HEK293 (cell line): Measurements from ENCODE around the gene RBMS1.

ENCODE experiments used
- AEBP2 ChIP-seq: fragments of 450-650 bp; formaldehyde crosslinking; IDR thresholded peaks from 2 replicates; pipeline ENCODE4 v1.5.1; 2016; ENCODE audit warnings: missing biosample characterization, missing genetic modification characterization, borderline replicate concordance
- BCL6B ChIP-seq: fragments of 450-650 bp; formaldehyde crosslinking; IDR thresholded peaks from 2 replicates; pipeline ENCODE4 v1.5.1; 2017; ENCODE audit warnings: missing biosample characterization, missing genetic modification characterization
- ELK4 ChIP-seq: IDR thresholded peaks from 2 replicates; pipeline ENCODE4 v1.6.1; 2011; ENCODE audit warnings: mild to moderate bottlenecking, low read depth, low read length, borderline replicate concordance
- GLI2 ChIP-seq: fragments of 450-650 bp; formaldehyde crosslinking; IDR thresholded peaks from 2 replicates; pipeline ENCODE4; 2017; ENCODE audit warnings: missing biosample characterization, missing genetic modification characterization, low read depth, borderline replicate concordance
- KLF7 ChIP-seq: fragments of 450-650 bp; formaldehyde crosslinking; IDR thresholded peaks from 2 replicates; pipeline ENCODE4 v1.5.1; 2016; ENCODE audit warnings: missing biosample characterization, missing genetic modification characterization, borderline replicate concordance
- PATZ1 ChIP-seq: fragments of 450-650 bp; formaldehyde crosslinking; IDR thresholded peaks from 2 replicates; pipeline ENCODE4 v1.5.1; 2016; ENCODE audit warnings: missing biosample characterization, missing genetic modification characterization
- PRDM1 ChIP-seq: fragments of 450-650 bp; formaldehyde crosslinking; IDR thresholded peaks from 2 replicates; pipeline ENCODE4; 2016; ENCODE audit warnings: missing biosample characterization, missing genetic modification characterization
- SP2 ChIP-seq: fragments of 450-650 bp; formaldehyde crosslinking; IDR thresholded peaks from 2 replicates; pipeline ENCODE4 v1.5.1; 2016; ENCODE audit warnings: missing biosample characterization, missing genetic modification characterization
- SP7 ChIP-seq: fragments of 450-650 bp; formaldehyde crosslinking; IDR thresholded peaks from 2 replicates; pipeline ENCODE4 v1.5.1; 2016; ENCODE audit warnings: missing biosample characterization, missing genetic modification characterization
- TCF7L2 ChIP-seq: IDR thresholded peaks from 2 replicates; pipeline ENCODE4 v1.6.1; 2011; ENCODE audit warnings: low read depth, mild to moderate bottlenecking, inconsistent platforms, low read length, moderate library complexity, borderline replicate concordance
- TRIM28 ChIP-seq: IDR thresholded peaks from 2 replicates; pipeline ENCODE4 v1.6.1; 2011; ENCODE audit warnings: low read length, control low read depth, borderline replicate concordance
- WT1 ChIP-seq: fragments of 450-650 bp; formaldehyde crosslinking; IDR thresholded peaks from 2 replicates; pipeline ENCODE4 v1.5.1; 2016; ENCODE audit warnings: missing biosample characterization, missing genetic modification characterization
- ZBTB1 ChIP-seq: fragments of 450-650 bp; formaldehyde crosslinking; IDR thresholded peaks from 2 replicates; pipeline ENCODE4 v1.5.1; 2016; ENCODE audit warnings: missing biosample characterization, missing genetic modification characterization
- ZBTB7A ChIP-seq: fragments of 450-650 bp; formaldehyde crosslinking; IDR thresholded peaks from 2 replicates; pipeline ENCODE4 v1.5.1; 2016; ENCODE audit warnings: low read depth, missing biosample characterization, missing genetic modification characterization
- ZEB2 ChIP-seq: fragments of 450-650 bp; formaldehyde crosslinking; IDR thresholded peaks from 2 replicates; pipeline ENCODE4 v1.5.1; 2016; ENCODE audit warnings: missing biosample characterization, missing genetic modification characterization
- ZNF132 ChIP-seq: fragments of 450-650 bp; formaldehyde crosslinking; IDR thresholded peaks from 2 replicates; pipeline ENCODE4 v1.5.1; 2017; ENCODE audit warnings: missing biosample characterization, missing genetic modification characterization, borderline replicate concordance
- ZNF140 ChIP-seq: fragments of 450-650 bp; formaldehyde crosslinking; IDR thresholded peaks from 2 replicates; pipeline ENCODE4 v1.5.1; 2016; ENCODE audit warnings: missing biosample characterization, missing genetic modification characterization
- ZNF157 ChIP-seq: fragments of 450-650 bp; formaldehyde crosslinking; IDR thresholded peaks from 2 replicates; pipeline ENCODE4 v1.5.1; 2016; ENCODE audit warnings: missing biosample characterization, missing genetic modification characterization
- ZNF184 ChIP-seq: fragments of 450-650 bp; IDR thresholded peaks from 2 replicates; pipeline ENCODE4 v1.5.1; 2018; ENCODE audit warnings: missing biosample characterization, mild to moderate bottlenecking, missing genetic modification characterization
- ZNF335 ChIP-seq: fragments of 450-650 bp; formaldehyde crosslinking; conservative IDR thresholded peaks from 2 replicates; pipeline ENCODE4 v1.5.1; 2016; ENCODE audit warnings: missing biosample characterization, missing genetic modification characterization
- ZNF398 ChIP-seq: fragments of 450-650 bp; formaldehyde crosslinking; IDR thresholded peaks from 2 replicates; pipeline ENCODE4 v1.5.1; 2017; ENCODE audit warnings: missing biosample characterization, missing genetic modification characterization
- ZNF433 ChIP-seq: fragments of 450-650 bp; formaldehyde crosslinking; IDR thresholded peaks from 2 replicates; pipeline ENCODE4 v1.5.1; 2016; ENCODE audit warnings: missing biosample characterization, missing genetic modification characterization, low read depth
- ZNF549 ChIP-seq: fragments of 450-650 bp; IDR thresholded peaks from 2 replicates; pipeline ENCODE4 v1.5.1; 2018; ENCODE audit warnings: missing biosample characterization, missing genetic modification characterization, mild to moderate bottlenecking, inconsistent platforms, moderate library complexity
- ZNF561 ChIP-seq: fragments of 450-650 bp; IDR thresholded peaks from 2 replicates; pipeline ENCODE4 v1.5.1; 2018; ENCODE audit warnings: missing biosample characterization, missing genetic modification characterization, borderline replicate concordance
- ZNF585B ChIP-seq: fragments of 450-650 bp; formaldehyde crosslinking; IDR thresholded peaks from 2 replicates; pipeline ENCODE4 v1.5.1; 2016; ENCODE audit warnings: missing biosample characterization, missing genetic modification characterization
- ZNF596 ChIP-seq: fragments of 450-650 bp; IDR thresholded peaks from 2 replicates; pipeline ENCODE4 v1.5.0; 2018; ENCODE audit warnings: missing biosample characterization, mild to moderate bottlenecking, missing genetic modification characterization, moderate library complexity
- ZNF610 ChIP-seq: fragments of 450-650 bp; formaldehyde crosslinking; IDR thresholded peaks from 2 replicates; pipeline ENCODE4 v1.5.1; 2016; ENCODE audit warnings: missing biosample characterization, missing genetic modification characterization, borderline replicate concordance
- ZNF626 ChIP-seq: fragments of 450-650 bp; sonication (Bioruptor Pico); formaldehyde crosslinking; IDR thresholded peaks from 2 replicates; pipeline ENCODE4 v1.5.1; 2018; ENCODE audit warnings: missing biosample characterization, missing genetic modification characterization, inconsistent platforms
- ZNF639 ChIP-seq: fragments of 450-650 bp; formaldehyde crosslinking; IDR thresholded peaks from 2 replicates; pipeline ENCODE4 v1.5.1; 2016; ENCODE audit warnings: missing biosample characterization, missing genetic modification characterization
- ZNF658 ChIP-seq: fragments of 450-650 bp; formaldehyde crosslinking; IDR thresholded peaks from 2 replicates; pipeline ENCODE4; 2016; ENCODE audit warnings: missing biosample characterization, missing genetic modification characterization
- ZNF670 ChIP-seq: fragments of 450-650 bp; formaldehyde crosslinking; IDR thresholded peaks from 2 replicates; pipeline ENCODE4 v1.5.1; 2016; ENCODE audit warnings: missing biosample characterization, missing genetic modification characterization, low read depth
- ZXDB ChIP-seq: fragments of 450-650 bp; formaldehyde crosslinking; IDR thresholded peaks from 2 replicates; pipeline ENCODE4 v1.5.1; 2016; ENCODE audit warnings: missing biosample characterization, missing genetic modification characterization

Gene RBMS1

GRCh38 chr2:160269803-160270570 is 223.6 kb downstream of the RBMS1 start (continued):
- TF ChIP-seq KLF7 (tag by site-specific recombination), result no peak
- TF ChIP-seq ZNF157 (tag by site-specific recombination), result no peak
- TF ChIP-seq GLI2 (tag by site-specific recombination), result no peak
- TF ChIP-seq ZNF585B (tag by site-specific recombination), result no peak
- no peak for TF ChIP-seq ZBTB1 (tag by site-specific recombination)
- TF ChIP-seq ZNF610 (tag by site-specific recombination), result no peak
- no peak for TF ChIP-seq AEBP2 (tag by site-specific recombination)
- peak; percentile 92 for TF ChIP-seq ZXDB
- TF ChIP-seq ZBTB7A (tag by site-specific recombination), result no peak
- peak; percentile 59 for TF ChIP-seq SP2 (tag by site-specific recombination)
- no peak for TF ChIP-seq ZNF132 (tag by site-specific recombination)
- no peak for TF ChIP-seq ZNF658
- no peak for TF ChIP-seq ZNF433 (tag by site-specific recombination)
- no peak for TF ChIP-seq ZNF140 (tag by site-specific recombination)
- no peak for TF ChIP-seq ELK4
- no peak for TF ChIP-seq ZNF639 (tag by site-specific recombination)
- TF ChIP-seq ZNF561, result 0 out of 2 replicates have a peak, but pooled peaks have one; percentile 39
- TF ChIP-seq TRIM28, result no peak
- no peak for TF ChIP-seq ZNF184 (tag by site-specific recombination)
- peak; percentile 81 for TF ChIP-seq SP7
- TF ChIP-seq ZNF596 (tag by site-specific recombination), result no peak
- peak; percentile 95 for TF ChIP-seq PATZ1 (tag by site-specific recombination)
- TF ChIP-seq ZNF626 (tag by site-specific recombination), result no peak
- peak; percentile 79 for TF ChIP-seq ZEB2 (tag by site-specific recombination)
- TF ChIP-seq WT1 (tag by site-specific recombination), result peak; percentile 75; the same call in 1 of the 2 replicates
- no peak for TF ChIP-seq ZNF549
- TF ChIP-seq ZNF335 (tag by site-specific recombination), result peak; percentile 94
- no peak for TF ChIP-seq ZNF398
- TF ChIP-seq TCF7L2, result no peak
- no peak for TF ChIP-seq PRDM1 (tag by site-specific recombination)
- no peak for TF ChIP-seq ZNF670 (tag by site-specific recombination)
- no peak for TF ChIP-seq BCL6B (tag by site-specific recombination)
